8988T (cell line): Measurements from ENCODE around the gene C19orf12.

Source experiments
- DNase-seq: peaks from one replicate; pipeline ENCODE4 v3.0.0; 2011

C19orf12 gene

DNA sequence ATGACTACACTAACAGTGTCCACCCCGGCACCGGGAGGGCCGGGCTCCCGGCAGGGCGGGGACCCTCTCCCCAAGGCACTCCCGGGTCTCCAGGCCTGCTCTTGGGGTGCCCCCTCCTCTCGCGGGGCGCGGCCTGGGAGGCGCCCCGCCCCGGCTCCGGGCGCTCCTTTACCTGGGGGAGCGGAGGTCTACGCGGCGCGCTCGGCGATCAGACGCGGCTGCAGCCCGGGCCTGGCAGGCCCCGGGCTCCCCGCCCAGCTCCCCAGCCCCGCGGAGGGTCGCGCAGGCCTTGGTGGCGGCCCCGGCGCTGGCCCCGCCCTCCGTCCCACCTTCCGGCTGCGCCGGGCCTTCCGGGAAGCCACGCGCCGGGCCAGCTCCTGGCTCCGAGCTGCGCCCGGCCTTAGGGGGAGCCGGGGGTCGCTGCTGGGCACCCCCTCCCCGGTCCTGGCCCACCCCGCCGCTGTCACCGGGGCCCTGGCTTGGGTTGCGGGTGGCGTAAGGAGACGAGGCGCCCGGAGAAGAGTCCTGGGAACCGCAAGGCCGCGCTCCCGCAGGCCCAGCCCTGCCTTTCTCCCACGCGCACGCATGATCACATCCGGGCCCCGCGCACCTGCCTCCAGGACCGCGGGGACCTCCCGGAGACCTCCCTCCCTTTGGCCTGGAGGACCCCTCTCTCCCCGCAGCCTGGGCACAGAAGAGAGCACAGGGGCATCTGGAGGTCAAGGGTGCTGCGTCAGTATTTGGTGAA is at the start of gene C19orf12:
TSS of gene C19orf12 (minus strand) at position 309 of the 748 bp plus-strand sequence. CDS start 6,848 bp downstream, outside the sequence.
- DNase-seq: peak; percentile 61

DNA sequence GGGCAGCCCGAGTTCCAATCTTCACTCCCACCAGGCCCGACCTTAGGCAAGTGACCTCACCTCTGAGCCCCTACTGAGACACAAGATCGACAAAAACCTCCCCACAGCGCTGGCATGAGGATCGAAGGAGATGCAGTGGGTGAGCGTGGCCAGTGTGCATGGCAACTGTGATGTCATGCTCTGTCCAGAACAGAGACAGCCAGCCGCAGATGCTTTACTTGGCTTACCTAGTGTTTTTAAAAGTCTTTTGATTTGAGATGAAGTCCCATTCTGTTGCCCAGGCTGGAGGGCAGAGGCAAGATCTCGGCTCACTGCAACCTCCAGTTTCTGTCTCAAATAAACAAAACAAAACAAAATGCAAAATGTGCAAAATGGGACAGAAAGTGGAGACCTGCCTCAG is 49.3 kb upstream of the C19orf12 start:
- no peak for DNase-seq

DNA sequence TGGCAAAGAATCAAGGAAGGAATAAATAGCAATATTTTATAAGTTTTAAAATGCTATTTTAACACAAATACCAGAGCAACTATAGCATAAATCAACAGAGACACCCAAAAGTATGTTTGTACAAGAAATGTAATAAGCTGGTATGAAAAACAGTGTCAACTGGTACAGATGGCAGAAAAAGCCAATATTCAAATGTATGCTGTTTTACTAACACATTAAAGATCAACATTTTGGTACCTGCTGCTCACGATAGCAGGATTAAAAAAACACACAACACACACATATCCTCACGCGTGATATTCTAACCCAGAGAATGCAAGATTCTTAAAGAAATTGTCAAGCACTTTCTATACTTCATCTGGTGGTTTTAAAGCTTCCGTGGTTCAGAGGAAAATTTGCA is 48.1 kb upstream of the C19orf12 start:
- no peak for DNase-seq

DNA sequence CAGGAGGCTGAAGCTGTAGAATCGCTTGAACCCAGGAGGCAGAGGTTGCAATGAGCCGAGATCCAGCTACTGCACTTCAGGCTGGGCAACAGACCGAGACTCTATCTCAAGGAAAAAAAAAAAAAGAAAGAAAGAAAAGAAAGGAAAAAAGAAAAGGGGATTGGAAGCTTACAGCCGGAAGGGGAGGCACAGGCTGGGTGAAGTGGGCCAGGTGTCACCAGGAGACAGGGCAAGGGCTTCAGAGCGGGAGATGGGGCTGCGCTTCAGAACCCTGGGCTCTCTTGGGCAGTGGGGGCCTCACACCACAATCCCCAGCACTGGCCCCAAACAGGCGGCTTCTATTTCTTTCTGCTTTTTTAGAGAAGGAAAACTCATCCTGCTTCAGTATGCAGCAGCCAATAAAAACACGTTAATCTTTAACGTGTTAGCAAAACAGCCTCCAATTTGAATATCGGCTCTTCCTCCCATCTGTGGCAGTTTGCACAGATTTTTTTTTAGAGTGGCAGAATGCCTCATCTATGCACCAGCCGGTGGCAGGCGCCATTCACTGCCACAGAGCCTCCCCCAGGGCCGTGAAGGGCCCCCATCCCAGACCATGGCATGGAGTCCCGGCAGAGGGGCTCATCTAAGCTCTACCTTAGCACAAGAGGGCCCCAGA is 46.6 kb upstream of the C19orf12 start:
- no peak for DNase-seq

DNA sequence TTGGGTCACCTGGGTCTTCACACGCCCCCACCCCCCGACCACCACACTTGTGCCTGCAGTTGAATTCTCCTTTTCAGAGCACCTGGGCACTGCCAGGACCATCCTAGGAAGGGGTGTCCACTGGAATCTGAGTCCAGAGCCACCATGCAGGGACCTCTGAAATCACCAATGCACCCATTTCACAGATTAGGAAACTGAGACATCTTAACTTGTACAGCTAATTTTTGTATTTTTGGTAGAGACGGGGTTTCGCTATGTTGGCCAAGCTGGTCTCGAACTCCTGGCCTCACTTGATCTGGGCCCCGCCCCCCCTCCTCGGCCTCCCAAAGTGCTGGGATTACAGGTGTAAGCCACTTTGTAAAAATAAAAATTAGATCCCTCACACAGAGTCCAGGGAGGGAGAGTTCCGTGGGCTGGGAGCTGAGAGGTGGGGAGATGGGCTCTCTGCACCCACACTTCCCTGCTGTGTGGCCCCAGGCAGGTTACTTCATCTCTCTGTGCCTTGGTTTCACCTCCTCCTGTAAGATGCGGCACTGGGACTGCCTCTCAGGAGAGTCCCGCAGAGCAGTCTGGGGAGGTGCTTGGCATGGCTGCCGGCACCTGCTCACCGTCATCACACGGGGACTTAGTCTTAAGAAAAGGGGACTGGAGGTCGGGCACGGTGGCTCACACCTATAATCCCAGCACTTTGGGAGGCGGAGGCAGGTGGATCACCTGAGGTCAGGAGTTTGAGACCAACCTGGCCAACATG is 45.9 kb upstream of the C19orf12 start:
- DNase-seq: no peak

DNA sequence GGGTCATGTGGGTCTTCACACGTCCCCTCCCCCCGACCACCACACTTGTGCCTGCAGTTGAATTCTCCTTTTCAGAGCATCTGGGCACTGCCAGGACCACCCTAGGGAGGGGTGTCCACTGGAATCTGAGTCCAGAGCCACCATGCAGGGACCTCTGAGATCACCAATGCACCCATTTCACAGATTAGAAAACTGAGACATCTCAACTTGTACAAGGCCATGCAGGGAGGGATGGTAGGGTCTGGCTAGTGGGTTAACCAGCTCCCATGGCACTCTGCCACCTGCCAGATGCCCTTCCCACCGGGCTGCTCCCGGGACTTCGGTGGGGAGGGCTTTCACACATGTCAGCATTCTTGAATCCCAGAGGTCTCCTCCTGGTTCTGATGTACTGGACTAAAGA is 44.3 kb upstream of the C19orf12 start:
- DNase-seq: no peak

DNA sequence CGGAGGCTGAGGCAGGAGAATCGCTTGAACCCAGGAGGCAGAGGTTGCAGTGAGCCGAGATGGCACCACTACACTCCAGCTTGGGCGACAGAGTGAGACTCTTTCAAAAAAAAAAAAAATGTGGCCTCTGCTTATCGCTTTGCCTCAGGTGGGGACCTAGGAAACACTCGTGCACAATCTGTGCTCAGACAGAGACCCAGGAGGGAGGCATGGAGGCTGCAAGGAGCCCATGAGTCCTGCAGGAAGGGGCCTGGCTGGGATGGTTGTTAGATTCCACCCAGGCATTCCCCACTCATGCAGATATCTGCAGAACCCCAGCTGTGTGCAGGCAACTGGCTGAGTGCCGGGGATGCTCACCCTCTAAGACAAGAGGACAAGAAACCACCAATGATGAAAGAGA is 43.8 kb upstream of the C19orf12 start:
- DNase-seq: no peak

DNA sequence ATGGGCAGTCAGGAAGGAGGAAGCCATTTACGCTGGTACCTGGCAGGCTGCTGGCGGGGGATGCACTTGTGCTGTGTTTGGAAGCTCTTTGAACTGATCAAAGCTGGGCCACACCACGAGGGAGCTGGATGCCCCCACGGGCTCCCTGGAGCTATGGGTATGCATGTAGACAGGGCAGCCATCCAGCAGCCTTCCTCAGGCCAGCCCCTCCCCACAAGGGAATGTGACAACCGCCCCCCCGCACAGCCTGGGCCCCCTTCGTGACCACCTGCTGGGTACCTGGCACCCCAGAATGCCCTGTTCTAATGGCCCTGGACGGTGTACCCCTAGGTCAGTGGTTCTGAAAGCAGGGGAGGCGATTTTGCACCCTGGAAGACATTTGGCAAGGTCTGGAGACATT is 42.5 kb upstream of the C19orf12 start:
- no peak for DNase-seq

DNA sequence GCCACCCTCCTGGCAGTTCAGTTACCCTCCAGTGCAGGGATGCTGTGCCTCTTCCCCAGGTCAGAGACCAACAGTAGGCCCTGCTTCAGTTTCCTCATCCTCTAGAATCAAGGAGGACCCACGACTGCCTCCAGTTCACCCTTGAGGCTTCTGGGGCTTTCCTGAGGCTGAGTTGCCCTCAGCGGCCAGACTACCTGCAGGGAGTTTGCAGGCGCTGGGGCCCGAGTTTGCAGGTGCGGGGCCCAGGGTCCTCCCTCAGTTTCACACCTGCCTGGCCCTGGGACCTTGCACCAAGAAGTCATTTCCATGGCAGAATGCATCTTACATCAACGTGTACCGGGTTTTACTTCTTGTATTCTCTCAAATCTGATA is 38.9 kb upstream of the C19orf12 start:
- DNase-seq: no peak

DNA sequence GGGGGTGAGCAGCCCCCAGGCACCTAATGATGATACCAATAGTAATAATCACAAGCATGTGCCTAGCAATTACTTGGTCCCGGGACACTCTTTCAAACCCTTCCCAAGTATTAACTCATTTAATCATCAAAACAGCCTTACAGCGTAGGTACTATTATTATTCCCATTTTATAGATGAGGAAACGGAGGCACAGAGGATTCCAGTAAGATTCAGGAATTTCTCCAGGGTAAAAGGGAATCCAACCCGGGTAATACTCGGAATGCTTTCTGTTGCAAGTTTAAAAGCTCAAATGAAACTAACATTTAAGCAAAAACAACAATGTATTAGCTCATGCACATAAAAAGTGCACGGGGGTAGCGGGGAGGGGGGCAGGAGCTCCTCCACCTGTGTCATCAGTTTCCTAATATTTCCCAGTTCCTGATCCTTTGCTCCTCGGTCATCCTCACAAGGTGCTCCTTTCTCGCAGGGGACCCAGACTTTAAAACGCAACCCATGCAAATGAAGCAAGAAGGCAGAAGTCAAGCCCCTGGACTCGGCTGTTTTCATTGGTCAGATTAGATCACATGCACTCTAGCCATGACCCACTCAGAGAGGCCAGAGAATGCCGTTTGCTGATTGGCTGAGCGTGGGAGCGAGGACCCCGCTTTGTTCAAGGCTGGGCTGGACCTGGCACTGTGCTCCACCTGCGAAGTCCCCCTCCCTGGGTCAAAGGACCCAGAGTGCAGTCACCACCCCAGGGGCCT is 38.3 kb upstream of the C19orf12 start:
- DNase-seq: no peak

DNA sequence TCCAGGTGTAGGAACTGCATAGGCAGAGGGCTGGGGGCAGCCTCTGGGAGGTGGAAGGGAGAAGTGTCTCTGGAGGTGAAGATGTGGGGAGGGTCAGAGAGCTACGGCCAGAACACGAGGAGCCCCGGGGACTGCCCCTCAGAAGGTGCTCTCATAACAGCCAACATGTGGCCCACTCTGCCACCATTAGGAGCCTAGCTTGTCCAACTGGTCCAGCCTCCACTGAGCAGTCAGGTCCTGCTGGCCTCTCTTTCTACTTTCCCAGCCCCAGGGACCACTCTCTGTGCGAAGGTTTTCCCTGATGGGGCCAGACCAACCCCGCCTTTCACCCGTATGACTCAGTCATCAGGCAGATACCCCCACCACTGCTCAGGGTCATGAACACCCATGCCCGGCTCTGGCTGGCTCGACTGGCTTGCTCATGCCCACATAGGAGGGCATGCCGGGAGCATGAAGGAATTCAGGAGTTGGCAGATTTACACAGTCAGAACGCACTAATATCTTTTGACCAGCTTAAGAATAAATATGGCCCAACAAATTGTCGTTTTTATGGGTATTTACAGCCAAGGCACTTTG is 37.5 kb upstream of the C19orf12 start:
- no peak for DNase-seq

DNA sequence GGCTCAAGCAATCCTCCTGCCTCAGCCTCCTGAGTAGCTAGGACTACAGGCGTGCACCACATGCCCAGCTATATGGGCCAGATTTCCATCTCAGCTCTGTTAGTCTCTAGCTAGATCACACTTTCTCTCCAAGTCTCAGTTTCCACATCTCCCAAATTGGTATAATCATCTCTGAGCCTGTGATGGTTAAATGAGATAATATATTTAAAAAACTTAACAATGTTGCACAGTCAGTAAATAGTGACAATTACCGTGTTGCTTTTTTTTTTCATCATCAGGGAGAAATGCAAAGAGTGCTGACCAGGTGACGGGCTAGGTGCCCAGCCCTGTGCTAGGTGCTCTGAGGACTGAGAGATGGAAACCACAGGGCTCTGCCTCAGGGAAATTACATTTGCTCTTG is 36.9 kb upstream of the C19orf12 start:
- DNase-seq: no peak

DNA sequence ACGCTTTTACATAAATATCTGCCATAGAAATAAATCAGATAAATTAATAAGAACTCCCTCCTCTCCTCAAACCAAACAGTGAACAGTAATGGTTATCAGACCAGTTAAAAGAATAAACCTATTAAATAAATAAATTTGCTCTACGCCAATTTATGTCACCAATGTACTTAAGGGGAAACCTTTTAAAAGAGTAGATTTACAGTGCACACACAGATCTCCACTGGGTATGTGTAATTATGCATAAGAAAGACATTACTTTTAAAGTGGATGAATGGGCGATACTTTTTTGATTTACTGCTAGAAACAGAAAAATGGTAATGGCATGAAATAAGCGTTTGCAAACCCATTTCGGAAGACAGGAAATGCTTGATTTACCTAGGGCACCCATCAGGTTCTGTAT is 34.9 kb upstream of the C19orf12 start:
- no peak for DNase-seq

DNA sequence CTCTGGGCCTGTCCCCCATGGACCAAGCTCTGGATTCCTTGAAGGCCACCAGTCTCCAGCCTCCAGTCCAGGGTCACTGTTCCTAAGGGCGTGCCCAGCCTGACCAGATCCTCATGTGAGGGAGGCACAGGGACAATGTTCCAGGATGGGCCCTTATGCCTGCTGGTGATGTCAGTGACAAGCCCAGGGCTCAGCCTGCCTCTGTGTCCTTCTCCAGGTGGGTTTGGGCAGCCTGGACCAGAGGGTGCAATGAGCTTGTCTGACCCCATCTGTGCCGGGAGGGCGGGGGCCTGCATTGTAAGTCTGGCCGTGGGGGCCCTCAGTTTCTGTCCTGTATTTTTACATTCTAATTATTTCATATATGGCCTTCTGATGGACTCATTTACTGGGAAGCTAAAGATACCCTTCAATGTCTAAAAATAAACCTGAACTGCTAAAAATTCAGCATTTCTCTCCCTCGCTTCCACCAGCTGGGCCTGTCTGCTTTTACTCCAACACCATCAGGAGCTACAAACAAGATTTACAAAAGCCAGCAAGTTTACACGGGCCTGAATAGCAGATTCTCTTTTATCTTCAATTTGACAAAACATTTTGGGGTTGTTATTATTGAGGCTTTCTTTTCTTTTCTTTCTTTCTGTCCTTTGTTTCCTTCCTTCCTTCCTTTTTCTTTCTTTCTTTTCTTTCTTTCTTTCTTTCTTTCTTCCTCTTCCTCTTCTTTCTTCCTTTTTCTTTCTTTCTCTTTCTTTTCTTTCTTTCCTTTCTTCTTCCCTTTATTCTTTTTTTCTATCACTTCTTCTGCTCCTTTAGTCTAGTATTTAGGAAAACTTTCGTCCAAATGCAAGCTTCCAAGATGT is 34.2 kb upstream of the C19orf12 start:
- DNase-seq: no peak

DNA sequence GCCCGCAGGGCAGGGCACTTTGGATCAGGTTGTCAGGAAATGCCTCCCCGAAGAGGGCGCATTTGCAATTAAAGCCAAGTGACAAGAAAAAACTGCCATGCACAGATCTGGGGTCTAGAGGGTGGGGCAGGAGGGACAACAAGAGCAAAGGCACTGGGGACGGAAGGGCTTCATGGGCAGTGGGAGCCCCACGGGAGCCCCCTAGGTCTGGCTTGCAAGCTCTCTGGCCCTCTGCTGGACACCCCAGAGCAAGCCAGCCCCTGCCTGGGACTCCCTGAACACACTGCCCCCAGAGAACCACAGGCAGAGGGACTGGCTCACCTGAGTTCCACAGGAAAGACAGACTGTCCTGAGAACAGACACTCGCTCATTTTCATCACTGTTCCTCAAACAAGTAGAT is 30.2 kb upstream of the C19orf12 start:
- DNase-seq: no peak

DNA sequence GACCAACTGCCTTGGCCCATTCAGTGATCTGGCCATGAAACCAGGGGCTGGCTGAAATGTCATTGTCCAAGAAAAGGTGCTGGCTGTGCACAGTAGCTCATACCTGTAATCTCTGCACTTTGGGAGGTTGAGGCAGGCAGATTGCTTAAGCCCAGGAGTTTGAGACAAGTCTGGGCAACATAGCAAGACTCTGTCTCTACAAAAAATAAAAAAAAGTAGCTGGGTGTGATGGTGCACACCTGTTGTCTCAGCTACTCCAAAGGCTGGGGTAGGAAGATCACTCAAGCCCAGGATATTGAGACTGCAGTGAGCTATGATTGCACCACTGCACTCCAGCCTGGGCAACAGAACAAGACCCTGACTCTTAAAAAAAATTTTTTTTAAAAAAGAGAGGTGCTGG is 28.6 kb upstream of the C19orf12 start:
- DNase-seq: no peak

DNA sequence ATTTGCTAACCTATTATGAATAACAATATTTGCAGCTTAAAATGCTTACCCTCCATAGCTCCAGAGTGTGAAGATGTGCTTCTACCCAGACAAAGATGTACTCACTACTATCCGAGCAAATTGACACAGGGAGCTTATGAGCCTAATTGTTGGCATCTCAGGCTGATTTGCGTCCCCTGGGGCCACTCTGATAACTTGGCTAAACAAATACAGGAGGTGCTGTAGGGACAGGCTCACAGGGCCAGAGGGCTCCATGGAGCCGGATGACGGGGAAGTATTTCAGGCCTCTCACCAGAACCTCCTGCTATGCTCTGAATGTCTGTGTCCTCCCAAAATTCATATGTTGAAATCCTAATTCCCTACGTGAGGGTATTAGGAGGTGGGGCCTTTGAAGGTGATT is 26.7 kb upstream of the C19orf12 start:
- no peak for DNase-seq

DNA sequence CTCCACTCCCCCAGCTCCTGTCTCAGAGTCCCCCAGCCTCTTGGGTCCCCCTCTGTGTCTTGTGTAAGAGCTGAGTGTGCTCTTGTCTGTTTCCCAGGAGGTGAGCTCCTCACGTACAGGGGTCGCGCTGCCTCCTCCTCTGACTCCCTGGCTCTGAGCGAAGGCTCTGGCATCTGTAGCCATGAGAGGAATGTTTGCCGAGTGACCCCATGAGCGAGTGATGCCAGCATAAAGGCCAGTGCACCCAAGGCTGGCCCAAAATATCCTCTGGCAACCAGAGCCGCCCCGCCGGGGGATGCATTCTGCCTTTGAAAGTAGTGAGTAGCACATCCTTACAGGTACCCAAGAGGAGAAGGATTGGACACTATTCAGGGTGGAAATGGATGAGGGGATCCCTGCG is 26.2 kb upstream of the C19orf12 start:
- DNase-seq: no peak

DNA sequence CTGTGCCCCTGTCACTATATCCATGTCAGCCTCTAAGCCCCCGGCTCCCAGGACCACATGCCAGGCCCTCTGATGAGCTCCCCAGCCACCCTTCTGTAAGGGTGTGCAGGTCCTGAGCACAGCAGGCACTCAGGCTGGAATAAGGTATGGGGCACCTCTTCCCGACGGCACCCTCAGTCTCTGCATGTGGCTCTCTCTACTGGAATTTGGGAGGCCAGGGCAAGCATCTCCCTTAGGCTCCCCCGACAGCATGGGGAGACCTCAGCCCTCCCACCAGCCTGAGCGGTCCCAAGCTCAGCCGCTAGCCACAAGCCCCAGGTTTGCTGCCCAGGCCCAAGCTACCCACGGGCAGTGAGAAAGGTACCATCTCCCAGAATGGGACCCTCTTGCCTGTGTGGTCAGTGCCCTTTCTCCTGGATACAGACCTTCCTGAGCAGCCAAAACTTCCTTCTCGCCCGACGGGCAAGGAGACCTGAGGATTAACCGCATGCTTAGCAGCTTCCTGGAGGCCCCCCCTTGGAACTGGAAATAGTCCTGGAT is 22.5 kb upstream of the C19orf12 start:
- no peak for DNase-seq

DNA sequence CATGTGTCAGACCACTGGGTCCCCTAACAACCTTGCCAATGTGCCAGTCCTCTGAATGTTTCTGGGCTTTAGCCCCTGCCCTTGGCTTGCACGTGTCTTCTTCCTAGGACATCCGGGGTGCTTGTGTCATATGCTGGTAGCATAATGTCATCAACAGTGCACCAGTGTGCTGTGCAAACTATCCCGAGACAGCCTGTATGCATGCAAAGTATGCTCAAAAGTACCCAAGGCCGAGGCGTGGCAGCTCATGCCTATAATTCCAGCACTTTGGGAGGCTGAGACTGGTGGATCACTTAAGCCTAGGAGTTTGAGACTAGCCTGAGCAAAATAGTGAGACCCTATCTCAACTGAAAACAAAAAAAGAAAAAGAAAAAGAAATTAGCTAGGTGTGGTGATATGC is 20.8 kb upstream of the C19orf12 start:
- no peak for DNase-seq

DNA sequence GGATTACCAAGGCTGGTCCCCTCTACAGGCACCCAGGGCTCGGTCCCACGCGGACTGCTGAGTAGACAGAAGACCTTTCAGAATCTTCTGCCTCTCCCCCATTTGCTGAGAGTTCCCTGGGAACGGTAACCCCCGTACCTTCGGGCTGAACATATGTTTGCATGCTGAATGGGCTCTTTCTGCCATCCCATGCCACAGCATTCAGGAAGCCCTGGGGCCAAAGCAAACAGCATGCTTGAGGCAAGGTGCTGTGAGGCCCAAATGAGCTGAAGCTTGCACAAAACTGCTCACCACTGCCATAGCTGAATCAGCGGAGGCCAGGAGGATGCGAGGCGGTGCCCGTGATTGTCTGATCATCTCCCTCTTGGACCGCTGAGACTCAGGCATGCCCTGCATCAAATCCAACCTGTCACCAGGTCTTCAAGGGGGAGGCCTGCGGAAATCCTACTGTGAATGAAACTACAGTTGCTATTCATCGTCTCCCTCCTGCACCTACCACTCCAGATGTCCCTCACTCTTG is 16.3 kb upstream of the C19orf12 start:
- no peak for DNase-seq

DNA sequence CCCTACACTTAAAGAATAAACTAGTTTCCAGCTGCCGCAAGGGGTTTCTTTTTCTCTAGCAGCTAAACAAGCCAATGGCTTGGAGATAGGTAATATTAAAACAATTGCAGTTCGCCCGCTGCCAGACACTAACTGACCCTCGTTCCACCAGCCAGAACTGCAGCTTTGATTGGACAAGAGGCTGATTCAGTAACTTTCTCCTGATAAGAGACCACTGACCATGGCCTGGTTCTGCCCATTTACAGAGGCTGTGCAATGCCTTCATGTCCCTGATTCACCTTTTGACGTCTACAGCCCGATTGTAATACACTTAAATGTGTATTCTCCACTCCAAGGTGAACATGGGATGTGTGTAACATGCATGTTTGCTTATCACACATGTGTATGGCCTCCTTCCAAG is 12.8 kb upstream of the C19orf12 start:
- no peak for DNase-seq
